ENCODE results near the gene RHBDF2.

RHBDF2 gene

DNA sequence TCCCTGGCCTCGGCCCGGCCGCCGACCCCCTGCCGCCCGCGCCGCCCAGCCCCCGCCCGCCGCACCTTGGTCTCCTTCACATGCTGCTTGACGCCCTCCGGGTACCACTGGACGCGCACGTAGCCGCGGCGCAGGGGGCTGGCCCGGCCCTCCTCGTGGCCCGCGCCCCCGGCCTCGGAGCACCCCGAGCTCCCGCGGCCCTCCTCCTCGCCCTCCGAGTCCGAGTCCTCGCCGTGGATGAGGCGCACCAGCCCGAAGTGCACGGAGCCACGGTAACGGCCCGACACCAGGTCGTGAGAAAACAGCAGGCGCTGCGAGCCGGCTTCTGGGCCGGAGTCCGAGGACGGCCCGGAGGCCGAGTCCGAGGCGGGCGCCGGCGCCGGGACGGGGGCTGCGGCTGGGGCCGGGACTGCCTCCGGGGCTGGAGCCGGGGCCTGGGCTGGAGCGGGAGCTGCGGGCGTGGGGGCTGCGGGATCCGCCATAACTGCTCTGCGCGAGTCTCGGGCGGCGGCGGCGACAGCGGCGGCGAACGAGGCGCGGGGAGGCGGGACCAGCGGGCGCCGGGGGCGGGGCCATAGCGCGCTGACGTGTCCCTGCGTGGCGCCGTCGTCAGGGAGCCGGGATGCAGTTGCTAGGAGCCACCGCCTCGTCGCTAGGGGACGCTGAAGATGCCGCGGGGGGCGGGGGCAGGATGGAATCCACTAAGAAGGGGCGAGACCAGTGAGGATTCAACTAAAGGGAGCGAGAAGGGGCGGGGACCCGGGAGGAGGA, 48.4 kb downstream of the RHBDF2 start, which contains the start of gene UBE2O:
UBE2O (minus strand) TSS at position 493 of the 771 bp plus-strand sequence; CDS start at position 482, 11 bp downstream.
- in situ Hi-C loops (cut with HindIII; ENCODE audit: low sequenced_read_pairs): loop anchor here (25.0 kb wide), 1 partner anchor 184 kb away; the partner anchor contains the start of gene ST6GALNAC1
- TF ChIP-seq, protein P1, sequence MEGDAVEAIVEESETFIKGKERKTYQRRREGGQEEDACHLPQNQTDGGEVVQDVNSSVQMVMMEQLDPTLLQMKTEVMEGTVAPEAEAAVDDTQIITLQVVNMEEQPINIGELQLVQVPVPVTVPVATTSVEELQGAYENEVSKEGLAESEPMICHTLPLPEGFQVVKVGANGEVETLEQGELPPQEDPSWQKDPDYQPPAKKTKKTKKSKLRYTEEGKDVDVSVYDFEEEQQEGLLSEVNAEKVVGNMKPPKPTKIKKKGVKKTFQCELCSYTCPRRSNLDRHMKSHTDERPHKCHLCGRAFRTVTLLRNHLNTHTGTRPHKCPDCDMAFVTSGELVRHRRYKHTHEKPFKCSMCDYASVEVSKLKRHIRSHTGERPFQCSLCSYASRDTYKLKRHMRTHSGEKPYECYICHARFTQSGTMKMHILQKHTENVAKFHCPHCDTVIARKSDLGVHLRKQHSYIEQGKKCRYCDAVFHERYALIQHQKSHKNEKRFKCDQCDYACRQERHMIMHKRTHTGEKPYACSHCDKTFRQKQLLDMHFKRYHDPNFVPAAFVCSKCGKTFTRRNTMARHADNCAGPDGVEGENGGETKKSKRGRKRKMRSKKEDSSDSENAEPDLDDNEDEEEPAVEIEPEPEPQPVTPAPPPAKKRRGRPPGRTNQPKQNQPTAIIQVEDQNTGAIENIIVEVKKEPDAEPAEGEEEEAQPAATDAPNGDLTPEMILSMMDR (IDR thresholded peaks at IDR 0.05; ENCODE audit: low read depth, low read length, missing control alignments): peak; percentile 42
- H3K4me3 ChIP-seq (ENCODE audit: low read depth, low read length): peak within 1 kb of the TSS; percentile 80
- DNase-seq (ENCODE audit: low read depth): peak; percentile 47

DNA sequence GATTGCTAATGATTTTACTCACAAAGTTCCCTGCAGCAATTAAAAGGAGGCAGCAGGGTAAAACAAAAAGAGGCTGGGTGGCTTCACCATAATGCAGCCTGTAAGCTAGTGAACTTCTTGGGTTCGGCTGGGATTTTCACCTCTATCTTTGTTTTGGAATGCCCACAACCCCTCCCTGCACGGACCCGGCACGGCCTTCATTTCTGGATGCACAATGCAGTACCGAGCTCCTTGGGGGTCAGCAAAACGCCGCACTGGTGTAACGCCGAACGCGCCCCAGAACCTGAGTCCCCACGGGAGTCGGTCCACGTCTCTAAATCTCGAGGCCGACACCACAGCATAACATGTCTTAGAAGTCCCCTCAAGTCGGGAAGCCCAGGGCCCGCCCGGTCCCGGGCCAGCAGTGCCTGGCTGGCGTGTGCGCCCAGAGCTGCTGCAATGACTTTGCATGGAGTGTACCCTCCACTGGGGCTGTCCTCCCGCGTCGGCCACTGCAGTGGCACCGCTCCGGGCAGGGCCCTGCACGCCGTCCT, 49.0 kb downstream of the RHBDF2 start:
- in situ Hi-C loops (cut with HindIII; ENCODE audit: low sequenced_read_pairs): loop anchor here (25.0 kb wide), 1 partner anchor 185 kb away; the partner anchor contains the start of gene ST6GALNAC1
- DNase-seq (ENCODE audit: low read depth): no peak
- TF ChIP-seq, protein P1 (IDR thresholded peaks at IDR 0.05; ENCODE audit: low read depth, low read length, missing control alignments): no peak
- H3K4me3 ChIP-seq (ENCODE audit: low read depth, low read length): peak overlapping the region; percentile 80

DNA sequence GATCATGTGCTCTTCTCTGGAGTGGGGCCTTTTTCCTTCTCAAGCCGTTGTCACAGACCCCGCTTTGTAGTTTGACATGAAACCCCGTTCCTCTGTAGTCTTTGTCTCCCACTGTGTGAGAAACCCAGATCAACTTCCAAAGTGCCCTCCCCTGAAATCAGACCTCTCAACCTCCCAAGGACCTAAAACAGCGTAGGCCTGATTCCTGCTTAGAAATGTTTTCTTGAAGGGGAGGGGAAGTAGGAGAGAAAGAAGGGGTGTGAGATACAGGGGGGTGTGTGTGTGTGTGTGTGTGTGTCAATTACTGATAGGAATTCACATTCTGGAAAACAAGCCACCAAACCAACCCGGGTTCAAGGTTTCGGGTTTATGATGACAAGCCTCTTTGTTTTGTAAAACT, 49.7 kb downstream of the RHBDF2 start:
- peak overlapping the region; percentile 80 for H3K4me3 ChIP-seq (ENCODE audit: low read depth, low read length)
- in situ Hi-C loops (cut with HindIII; ENCODE audit: low sequenced_read_pairs): loop anchor here (25.0 kb wide), 1 partner anchor 186 kb away; the partner anchor contains the start of gene ST6GALNAC1
- TF ChIP-seq, protein P1 (IDR thresholded peaks at IDR 0.05; ENCODE audit: low read depth, low read length, missing control alignments): no peak
- DNase-seq (ENCODE audit: low read depth): no peak

DNA sequence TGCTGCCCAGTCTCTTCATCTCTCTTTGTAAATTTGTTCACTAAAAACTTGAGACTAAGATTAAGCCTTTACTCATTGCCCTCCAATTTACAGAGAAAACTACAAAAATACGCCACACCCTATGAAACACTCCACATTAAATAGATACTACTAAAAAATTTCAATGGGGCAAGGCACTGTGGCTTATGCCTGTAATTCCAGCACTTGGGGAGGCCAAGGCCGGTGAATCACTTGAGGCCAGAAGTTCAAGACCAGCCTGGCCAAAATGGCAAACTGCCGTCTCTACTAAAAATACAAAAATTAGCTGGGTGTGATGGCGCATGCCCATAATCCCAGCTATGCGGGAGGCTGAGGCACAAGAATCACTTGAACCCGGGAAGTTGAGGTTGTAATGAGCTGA, 52.1 kb downstream of the RHBDF2 start:
- in situ Hi-C loops (cut with HindIII; ENCODE audit: low sequenced_read_pairs): no loop called here
- TF ChIP-seq, protein P1 (IDR thresholded peaks at IDR 0.05; ENCODE audit: low read depth, low read length, missing control alignments): no peak
- H3K4me3 ChIP-seq (ENCODE audit: low read depth, low read length): no peak overlapping the region
- DNase-seq (ENCODE audit: low read depth): no peak

DNA sequence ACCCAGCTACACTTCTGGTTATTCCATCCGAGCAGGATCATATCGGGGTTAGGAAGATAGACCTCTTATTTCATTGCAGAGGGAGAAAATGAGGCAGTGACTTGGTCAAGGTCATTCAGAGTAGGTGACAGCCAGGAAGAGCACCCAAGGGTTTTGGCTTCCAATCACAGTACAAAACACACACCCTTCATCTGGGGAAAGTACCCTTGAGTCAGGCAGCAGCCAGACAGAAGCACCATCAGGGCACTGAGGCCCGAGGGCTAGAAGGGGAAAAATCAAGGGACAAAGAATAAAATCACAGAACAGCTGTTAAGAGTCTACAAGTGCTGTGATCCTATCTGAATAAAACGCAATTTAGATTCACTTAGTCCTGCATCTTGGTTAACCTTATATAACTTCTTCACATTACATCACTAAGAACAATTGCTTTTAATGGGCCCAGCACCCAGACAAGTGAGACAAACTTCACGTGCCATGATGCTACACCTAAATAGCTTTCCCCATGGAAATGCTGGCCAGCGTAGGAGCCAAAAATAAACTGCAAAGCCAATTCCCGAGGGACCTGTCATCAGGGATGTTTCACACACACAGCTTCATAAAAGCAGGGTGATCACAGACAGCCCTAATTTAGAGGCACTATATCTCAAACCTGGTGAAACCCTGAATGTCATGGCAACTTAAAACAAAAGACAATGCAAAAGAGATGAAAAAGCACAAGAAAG, 53.1 kb downstream of the RHBDF2 start:
- no peak for DNase-seq (ENCODE audit: low read depth)
- in situ Hi-C loops (cut with HindIII; ENCODE audit: low sequenced_read_pairs): no loop called here
- TF ChIP-seq, protein P1 (IDR thresholded peaks at IDR 0.05; ENCODE audit: low read depth, low read length, missing control alignments): no peak
- H3K4me3 ChIP-seq (ENCODE audit: low read depth, low read length): no peak overlapping the region

DNA sequence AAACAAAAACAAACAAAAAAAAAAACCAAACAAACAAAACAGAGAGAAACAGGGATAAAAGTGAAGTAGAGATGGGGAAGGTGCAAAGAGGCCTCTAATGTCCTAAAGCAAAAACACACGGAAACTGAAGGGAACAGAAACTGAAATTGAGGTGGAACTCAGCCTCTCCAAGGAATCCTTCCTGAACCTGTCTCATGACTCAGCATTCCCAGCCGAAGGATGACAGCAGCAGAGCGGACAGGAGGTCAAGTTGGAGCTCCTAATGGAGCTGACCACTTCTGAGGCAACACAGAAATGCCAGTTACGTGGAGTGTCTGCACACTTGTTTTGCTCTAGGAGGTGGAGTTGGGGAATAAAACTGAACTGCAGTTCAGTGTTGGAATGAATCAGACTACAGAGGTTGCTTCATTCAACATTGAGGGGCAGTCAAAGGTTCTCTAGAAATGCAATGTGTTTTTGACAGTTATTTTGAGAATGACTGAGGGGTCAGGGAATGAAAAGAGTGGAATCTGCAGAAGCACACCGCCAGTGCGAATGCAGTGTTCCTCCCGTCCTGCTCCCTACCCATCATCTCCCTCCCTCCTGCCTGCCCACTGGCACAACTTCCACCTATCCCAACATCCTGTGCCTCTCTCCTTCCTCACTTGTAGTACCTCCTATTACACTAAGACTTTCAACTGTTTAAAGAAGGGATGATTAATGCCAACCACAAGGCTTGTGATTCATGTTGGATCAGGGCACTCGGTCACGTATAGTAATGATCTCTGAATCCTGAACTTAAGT, 54.6 kb downstream of the RHBDF2 start:
- in situ Hi-C loops (cut with HindIII; ENCODE audit: low sequenced_read_pairs): no loop called here
- TF ChIP-seq, protein P1 (IDR thresholded peaks at IDR 0.05; ENCODE audit: low read depth, low read length, missing control alignments): no peak
- peak; percentile 53 for DNase-seq (ENCODE audit: low read depth)
- H3K4me3 ChIP-seq (ENCODE audit: low read depth, low read length): no peak overlapping the region
